Ureter (tissue), 1 donor: ENCODE results near the gene COMMD9. TPM values are rescaled to one million over a fixed set of nuclear protein-coding genes. Genes with fewer than 3 reads are reported as not detected.
"Not testable (repeated sequence)": the region's sequence is repeated elsewhere in the genome, so short reads cannot be mapped to it uniquely, and the experiment has no call there.

Experiments
- DNase-seq: peaks from one replicate; pipeline ENCODE4 v3.0.0-alpha.2; 2020; ENCODE audit warnings: low spot score
- total RNA-seq: library from RNA; stranded (reverse); gene quantifications from one replicate; pipeline ENCODE4 v1.2.4, GENCODE V29; 2023
- donor health status: DM: yes; HTN: yes; CAD: no.

Gene COMMD9
- 55.9 TPM for total RNA-seq

DNA sequence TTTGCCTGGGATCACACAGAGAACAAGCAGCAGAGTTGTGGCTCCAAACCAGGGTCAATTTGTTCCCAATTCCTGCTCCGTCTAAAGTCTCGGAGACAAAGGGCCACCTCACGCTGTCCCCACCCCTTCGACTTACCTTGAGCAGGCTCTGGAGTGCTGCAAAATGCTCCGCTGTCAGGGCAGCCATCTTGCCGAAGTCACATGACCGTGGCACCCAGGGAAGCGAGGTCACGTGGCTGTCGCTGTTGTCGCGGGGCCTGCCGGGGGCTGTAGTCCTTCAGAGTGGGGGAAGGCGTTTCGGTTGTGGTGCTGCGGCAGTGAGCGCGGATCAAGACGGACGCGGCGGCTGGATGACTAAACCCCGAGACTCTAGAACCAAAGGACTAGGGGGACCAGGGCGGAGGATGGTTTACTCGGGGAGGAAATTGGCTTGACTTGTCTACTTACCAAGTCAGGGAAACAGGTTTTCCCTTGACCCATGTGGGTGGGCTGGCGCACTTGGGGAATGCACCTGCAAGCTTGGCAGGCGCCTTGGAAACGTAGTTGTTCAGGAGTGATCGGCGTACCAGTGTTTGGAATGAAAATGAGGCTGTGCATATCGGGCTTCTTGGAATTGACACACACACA, at the start of gene COMMD9:
Gene COMMD9 (minus strand): TSS at position 199 of the 627 bp plus-strand sequence. CDS start 12 bp downstream, at position 187.
- peak; percentile 96 for DNase-seq

DNA sequence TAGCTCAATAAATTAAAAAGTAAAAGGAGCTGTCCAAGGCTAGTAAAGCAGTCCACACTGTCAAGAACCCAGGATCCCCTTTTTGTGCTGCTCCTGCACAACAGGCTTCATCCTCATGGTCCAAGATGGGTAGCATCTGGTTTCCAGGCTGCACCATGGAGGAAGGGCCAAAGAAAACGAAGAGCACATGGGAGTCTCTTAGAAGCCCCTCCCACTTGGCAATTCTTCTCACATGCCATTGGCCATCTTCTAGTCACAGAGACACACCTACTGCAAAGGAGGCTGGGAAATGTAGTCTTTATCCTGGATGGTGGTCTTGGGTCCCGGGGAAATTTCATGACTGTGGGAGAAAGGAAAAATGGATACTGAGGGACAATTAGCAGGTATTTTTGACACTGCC, 44.7 kb upstream of the COMMD9 start:
- no peak for DNase-seq

DNA sequence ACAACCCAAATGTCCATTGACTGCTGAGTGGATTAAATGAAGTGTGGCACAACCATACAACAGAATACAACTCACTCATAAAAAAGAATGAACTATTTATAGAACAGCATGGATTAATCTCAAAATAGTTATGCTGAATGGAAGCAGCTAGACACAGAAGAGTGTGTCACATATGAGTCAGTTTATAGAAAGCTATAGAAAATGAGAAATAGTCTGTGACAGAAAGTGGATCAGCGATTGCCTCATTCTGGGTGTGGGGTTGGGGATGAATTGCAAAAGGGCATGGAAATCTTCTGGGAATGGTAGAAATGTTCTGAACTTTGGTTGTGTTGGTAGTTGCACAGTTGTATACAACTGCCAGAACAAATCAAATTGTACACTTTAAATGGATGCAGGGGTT, 44.2 kb upstream of the COMMD9 start:
- no peak for DNase-seq

DNA sequence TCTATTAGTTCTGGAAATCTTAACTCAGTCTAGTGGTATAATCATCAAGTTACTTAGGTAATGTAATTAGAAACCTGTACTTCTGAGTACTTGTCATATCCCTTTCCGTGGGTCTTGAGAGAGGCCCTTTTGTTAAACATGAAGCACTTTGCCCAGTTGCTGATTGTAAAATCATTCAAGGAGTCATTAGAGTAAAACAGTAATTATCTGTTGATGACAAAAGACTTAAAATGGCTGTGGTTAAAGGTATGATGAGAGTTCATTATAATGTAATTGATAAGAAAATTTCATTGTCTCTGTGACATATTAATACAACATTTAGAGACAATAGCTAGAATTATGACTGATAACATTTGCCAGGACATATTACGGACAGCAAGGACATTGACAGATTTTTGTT, 41.2 kb upstream of the COMMD9 start:
- DNase-seq: no peak

DNA sequence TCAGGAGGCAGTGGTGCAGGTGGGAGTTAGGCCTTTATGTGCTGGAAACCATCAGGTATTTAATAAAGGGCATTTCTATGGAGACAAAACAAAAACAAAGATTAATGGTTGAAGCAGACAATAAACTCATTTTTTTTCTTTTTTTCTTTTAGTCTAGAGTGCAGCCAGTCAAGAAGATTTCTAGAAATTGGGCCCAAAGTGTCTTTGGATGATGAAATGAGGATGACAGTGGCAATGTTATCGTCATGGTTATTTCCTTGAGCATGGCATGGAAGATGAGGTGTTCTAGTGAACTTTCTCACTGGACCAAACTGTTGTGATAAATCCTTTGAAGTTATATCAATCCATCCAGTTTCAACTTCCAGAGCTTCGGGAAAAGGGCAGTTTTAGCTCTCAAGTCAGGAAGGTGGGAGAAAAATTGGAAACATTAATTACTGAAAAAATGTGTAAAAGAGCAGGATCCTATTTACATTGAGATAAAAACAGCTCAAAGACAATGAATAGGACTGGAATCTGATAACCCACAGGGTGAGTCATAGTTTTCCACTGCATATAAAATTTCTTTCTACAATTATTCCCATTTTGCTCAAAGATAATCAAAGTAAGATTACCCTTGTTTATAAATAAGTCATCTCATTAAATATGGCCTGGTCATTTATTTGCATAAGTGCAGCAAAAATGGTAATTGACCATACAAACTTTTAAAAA, 39.9 kb upstream of the COMMD9 start:
- DNase-seq: no peak

DNA sequence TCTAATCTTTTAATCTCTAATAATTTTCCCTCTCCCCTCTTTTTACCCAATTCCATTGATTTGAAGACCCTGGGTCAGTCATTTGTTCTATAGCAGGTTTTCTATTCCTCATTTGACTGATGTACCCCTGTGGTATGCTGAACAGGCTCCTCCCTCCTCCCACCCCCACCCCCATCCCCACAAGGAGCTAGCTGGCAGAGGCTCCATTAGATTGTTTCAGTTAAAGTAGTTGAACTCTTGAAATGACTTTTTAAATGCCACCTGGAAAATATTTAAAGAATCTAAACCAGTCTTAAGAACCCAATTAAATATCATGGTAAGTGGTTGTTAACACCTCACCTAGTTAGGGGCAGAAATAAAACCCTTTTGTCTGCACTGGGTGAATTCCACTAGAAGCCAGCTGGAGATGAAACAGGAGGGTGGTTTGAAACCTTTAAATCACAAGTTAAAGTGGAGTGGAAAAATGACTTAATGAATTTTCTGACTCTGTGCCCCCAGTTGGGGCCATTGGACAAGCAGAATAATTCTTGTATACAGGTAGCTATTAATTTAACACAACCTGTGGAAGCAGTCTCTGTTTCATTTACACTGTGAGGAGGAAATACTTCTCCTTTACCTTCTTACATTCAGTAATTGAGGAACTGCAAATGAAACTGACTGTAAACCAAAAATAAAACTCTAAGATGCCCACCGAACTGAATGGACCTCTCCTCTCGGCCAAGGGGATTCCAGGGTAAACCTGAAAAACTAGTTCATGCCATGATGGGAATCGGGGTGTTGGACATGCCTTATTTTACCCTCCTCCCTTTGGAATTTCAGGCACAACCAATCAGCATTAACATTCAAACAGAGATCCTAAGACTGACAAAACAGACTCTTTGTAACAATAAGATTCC, 37.5 kb upstream of the COMMD9 start:
- no peak for DNase-seq

DNA sequence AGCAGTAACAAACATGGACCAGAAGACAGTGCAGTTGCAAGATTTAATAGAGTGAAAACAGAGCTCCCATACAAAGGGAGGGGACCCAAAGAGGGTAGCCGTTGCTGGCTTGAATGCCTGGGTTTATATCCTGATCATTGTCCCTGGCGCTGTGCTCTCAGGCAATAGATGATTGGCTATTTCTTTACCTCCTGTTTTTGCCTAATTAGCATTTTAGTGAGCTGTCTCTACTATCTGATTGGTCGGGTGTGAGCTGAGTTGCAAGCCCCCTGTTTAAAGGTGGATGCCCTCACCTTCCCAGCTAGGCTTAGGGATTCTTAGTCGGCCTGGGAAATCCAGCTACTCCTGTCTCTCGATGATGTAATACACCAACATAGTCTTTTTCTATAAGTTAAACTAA, 36.2 kb upstream of the COMMD9 start:
- DNase-seq: not testable (repeated sequence)

DNA sequence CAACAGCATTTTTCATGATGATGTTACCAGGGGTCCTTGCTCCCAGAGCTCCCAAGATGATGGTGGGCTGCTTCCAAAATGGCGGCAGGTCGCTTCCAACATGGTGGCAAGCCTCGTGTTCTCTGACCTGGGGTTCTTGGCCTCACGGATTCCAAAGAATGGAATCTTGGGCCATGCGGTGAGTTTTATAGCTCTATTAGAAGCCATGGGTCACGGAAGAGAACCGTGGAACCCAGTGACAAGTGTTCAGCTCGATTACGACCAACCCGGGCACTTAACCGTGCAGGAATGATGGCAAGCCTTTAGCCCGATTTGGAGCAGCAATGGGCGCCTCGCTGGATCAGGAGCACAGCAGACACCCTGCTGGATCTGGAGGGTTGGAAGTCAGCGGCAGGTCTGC, 35.7 kb upstream of the COMMD9 start:
- DNase-seq: not testable (repeated sequence)

DNA sequence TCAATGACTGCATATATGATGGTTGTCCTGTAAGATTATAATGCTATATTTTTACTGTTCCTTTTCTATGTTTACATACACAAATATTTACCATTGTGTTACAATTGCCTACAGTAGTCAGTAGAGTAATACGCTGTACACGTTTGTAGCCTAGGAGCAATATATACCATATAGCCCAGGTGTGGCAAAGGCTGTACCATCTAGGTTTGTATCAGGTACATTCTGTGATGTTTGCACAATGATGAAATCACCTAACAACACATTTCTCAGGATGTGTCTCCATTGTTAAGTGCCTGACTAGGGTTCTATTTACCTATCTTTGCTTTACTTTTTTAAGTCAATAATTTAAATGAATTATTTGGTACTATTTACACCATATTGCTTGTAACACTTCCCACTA, 28.8 kb upstream of the COMMD9 start:
- DNase-seq: no peak

DNA sequence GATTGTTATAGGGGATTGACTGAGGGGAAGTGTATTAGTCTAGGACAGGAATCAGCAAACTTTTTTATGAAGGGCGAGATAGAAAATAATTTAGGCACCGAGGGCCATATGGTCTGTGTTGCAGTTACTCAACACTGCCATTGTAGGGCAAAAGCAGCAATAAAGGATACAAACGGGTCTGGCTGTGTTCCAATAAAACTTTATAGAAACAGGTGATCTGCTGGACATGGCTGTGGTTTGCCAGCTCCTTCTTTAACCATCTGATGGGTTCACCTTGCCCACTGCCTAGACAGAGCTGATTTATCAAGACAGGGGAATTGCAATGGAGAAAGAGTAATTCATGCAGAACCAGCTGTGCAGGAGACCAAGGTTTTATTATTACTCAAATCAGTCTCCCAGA, 26.8 kb upstream of the COMMD9 start:
- DNase-seq: no peak

DNA sequence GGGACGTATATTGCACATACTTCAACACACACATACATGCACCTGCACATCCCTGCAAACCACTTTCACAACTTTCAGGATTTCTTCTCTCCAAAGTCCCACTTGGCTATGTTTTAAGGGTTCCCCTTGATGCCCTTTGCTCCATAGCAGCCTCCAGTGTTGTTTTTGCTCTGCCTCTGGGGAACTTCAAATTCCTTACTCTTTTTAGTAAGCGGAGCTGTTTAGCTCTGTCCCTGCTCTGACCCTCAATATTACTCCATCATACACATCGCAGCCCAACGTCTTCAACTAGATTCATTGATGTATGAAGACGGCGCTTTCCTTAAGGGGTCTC, 25.2 kb upstream of the COMMD9 start:
- no peak for DNase-seq

DNA sequence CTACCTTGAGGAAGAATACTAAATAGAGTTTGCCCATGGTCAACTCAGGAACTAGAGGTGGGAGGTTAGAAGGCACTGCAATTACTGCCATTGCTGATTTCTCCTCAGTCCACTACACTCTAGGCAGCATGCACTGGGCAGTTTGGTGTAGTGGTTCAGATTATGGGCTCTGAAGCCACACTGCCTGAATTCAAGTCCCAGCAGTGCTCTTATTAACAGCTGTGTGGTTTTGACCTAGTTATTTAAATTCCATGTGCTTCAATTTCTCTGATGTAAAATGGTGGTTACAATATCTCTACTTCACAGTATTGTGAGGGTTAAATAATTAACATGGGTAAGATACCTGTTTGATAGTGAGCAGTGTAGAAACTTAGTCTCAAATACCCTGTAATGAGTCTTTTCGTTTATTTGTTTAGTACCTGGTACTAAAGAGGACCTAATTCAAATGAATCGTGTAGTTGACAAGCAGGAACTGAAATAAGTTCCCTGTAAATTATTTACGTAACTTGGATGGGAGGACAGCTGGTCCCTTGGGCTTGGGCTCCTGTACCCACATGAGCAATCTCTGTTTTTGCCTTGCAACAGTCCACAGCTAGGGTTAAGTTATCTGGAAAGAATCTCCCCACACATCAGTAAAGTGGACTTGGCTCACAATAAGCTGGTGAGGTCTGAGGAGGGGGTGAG, 24.7 kb upstream of the COMMD9 start:
- no peak for DNase-seq

DNA sequence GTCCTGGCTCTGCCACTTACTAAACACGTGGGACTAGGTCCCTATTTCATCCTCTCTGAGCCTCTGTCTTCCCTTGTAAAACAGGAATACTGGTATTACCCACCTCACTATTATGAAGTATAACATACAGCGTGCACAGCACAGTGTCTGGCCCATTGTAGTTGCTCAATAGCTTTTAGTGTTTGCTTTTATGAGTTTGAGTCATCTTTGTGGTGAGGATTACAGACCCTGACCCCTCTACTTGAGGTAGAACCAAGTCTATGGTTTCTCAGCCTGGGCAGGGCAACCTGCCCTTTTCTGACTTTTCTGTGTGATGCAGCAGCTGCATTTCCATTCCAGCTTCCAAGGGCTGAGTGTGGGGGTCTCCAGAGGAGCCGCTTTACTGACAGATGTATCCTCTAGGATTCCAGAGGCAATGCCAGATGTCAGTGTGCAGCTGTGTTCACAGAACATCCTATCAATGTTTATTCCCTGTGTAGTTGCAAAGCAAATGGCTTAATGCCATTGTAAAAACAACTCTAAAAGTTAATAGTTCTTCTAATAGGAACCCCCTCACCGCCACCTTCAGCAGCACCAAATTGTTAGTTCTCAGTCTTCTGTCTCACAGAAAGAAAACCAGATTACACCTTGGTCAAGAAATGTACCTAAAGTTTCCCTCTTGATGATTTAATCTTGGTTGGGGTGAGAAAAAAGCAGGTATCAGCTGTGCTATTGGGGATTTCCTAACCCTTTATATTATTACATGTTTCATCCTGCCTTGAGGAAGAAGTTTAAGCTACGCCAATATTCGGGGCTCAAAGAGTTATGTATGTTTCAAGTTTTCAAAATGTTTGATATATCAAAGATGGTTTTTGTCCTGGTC, 23.6 kb upstream of the COMMD9 start:
- DNase-seq: no peak

DNA sequence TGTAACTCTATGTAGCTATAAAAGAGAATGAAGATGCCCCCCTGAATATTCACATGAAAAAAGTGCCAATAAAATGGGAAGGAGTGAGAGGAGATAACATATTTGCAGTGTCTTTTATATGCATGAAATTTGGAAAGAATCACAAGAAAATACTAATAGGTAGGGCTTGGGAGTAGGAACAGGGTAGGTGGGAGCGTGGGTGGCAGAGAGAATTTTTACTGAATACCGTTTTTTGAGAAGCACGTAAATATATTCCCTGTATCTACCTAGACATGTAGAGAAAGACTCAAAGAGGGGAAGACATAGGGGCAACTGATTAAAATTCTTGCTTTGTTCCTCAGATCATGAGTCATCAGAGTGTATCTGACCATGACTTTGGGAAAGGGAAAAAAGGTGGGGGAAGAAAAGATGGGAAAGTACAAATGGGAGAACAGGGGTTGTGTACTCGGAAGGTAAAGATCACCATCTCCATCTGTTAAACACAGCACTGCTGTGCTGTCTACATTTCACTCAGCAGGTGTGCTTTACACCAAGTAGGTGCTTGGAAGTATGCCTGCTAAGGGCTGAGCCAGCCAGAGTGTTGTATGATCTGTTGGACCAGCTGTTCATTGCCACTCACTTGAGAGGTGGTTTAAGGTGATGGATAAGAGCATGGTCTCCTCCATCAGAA, 22.8 kb upstream of the COMMD9 start:
- no peak for DNase-seq

DNA sequence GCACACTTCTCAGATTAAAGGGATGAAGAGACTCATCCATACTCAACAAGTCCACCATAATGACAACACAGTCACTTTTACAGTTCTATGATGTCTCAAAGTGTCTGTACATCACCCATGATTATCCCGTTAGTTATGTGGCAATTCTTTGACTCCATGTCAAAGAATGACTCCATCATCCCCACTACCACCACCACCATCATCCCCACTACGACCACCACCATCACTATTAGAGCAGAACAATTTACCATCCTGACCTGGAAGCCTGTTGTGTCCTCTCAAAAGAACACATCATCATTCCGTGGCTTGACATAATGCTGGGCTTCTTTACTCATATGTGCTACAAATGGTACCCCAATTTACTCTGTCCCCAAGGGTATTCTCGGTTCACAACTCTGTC, 20.6 kb upstream of the COMMD9 start:
- DNase-seq: no peak

DNA sequence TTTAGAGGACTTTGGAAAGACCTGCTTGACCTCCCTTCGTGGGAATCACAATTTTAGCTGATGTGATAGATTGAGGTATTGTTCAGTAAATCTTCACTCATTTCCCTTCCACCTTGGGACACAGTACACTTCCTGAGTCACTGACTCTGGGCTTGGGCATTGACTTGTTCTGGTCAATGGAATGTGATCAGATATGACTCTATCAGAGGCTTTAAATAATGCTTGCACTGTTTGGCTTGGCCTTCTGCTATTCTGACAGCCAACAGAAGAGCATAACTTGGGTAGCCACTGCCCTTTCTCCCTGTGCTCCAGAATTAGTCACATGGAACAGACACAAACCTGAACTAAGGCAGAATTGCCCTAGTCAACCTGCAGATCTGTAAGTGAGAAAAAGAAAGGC, 19.4 kb upstream of the COMMD9 start:
- DNase-seq: no peak

DNA sequence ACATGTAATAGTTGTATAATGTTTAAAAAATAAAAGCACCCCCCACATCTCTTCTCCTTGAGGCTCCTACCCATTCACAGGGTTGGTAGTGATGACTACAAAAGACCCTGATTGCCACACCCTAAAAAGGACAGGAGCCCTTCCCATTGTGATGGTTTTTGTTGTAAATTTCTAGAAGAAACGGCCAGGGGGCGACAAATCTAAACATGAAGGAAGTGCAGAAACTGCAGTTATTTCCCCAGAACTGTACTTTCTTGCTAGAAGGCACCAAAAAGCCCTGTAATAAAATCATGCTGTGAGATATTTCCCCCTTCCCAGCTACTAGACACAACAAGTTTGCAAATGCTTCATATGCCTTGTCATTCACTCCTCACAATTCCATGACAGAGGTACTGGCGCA, 17.7 kb upstream of the COMMD9 start:
- DNase-seq: no peak

DNA sequence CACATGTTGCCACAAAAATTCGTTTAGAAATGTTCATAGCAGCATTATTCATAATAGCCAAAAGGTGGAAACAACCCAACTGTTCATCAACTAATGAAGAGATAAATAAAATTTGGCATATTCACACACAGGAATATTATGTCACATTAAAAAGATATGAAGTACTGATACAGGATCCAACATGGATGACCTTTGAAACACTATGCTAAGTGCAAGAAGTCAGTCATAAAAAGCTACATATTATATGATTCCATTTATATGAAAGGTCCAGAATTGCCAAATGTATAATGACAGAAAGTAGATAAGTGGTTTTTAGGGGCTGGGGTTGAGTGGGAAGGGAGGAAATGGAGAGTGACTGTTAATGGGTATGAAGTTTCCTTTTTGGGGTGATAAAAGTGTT, 15.8 kb upstream of the COMMD9 start:
- DNase-seq: no peak

DNA sequence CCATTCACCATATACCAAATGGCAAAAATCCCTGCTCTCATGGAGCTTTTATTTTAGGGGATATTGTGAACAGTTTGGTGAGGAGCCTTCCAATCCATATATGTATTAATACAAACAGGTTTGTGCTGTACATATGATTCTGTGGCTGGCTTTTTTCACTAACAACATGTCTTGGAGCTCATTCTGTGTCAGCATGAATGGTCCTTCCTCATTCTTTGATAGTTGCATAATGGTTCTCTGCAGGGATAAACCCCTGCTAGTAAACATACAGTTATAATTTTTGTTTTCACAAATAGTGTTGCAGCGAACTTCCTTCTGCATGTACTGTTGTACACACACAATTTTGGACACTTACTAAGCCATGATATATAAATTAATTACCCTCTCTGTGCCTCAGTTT, 15.1 kb upstream of the COMMD9 start:
- no peak for DNase-seq

DNA sequence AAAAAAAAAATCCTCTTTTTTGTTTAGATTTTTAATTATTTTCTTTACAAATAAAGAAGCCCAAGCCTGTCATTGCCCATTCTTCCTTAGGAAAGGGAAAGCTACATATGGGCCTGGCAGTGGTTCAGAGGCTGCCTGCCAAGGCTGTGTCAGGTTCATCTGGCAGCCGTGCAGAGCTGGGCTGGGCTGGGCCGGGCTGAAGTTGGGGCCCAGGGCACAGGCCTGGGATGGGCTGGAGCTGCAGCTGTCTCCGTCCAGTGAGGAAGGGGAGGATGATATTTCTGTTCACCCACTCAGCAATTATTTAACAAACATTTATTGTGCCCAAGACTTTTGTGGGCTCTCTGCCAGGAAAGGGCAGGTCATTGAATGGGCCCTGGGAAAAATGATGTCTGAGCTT, 11.4 kb upstream of the COMMD9 start:
- DNase-seq: peak; percentile 63
